NOMO-1 treated with dmso at 0.1 percent for 144 hours (cell line): Measurements from ENCODE around the gene LMO1.

Source experiments
- DNase-seq: peaks from one replicate; lab custom pipeline; 2025; ENCODE audit not compliant: unreplicated experiment; lab: John Stamatoyannopoulos, UW

LMO1 gene

DNA sequence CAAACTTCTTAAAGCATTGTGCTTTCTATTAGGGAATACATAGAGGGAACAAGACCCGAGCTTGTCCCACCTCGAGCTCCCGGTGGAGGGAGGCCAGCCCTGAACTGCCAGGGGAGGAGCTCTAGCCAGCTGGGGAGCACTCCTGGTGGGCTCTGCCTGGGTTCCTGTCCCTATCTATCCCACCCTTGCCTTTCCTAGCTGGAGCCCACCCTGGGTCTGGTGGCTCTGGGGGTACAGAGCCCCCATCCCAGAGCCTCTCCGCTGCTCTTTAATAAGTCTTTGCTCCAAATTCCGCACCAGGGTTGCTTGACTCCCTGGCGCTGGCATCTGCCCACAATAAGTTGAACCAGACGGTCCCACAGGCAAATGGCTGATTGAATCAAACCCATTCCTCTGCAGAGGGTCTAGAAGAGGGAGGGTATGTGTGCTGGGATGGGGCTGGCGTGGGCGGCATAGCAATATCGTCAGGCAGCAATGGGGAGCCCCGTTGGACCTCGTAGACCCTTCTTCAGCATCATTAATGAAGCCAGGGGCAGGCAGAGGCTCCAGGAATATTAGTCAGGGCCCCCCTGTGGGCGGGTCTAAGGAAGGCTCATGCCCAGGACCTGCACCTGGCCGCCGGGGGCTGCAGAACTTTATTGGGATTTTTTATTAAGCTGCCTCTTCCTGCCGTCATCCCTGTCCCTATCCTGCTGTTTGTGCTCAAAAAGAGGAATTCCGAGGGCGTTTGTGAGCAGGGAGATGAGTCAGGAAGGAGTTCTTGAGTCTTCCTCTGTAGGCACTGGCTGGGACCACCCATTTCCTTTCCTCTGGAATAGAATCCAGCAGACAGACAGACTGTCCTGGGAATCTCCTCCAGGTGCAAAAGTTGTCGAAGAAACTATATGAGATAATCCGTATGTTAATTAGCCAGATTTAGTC lies 56.3 kb downstream of the LMO1 start:
- DNase-seq: no peak

DNA sequence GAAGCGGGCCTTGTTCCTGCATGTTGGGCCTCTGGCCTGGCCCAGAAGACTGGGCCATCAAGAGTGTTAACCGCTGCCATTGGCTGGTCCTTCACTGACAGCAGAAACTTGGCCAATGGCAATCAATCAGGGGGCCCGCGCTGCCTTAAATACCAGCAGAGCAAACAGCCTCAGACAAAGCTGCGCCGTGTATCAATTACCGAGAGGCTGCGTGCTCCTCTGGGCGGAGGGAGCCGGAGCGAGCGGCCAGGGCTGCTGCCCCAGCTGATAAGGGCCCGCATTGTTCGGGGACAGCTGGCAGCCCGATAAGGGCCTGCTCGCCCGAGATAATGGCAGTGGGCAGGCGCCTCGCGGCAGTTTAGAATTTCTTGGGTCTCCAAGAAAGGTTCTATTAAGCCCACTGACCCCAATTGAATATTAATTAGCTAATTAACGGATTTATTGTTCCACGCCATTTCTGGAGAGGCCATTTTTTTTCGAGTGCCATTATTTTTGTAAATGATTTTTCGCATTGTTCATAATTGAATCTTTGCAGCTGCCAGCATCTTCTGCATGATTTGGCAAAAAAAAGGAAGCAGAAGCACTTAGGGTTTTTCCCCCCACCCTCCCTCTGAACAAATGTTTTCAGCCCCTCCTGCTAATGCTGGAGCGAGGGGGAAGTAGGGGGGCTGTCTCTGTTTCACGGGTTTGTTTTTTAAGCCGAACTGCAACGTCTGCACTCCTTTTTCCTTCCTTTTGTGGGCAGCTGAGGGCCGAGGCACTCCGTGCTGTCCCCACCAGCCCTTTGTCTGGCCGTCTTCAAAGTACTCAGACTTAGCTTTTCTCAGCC lies 57.2 kb downstream of the LMO1 start:
- DNase-seq: peak; percentile 46

DNA sequence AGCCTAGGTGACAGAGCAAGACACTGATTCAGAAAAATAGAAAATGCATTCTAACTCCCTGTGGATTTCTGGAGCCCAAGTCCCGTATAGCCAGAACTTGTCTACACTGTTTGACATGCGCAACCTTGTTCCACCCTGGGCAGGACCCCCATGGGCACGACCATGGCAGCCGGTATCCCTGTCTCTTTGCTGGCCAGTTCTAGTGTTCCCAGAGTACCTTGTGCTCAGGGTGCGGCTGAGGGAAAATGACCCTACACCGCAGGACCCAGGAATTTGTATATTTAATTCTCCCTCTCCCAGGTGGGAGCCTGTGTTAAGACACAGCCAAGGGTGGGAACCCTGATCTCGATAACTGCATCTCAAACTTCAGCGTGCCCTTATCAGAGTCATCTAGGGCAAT lies 58.1 kb downstream of the LMO1 start:
- DNase-seq: no peak

DNA sequence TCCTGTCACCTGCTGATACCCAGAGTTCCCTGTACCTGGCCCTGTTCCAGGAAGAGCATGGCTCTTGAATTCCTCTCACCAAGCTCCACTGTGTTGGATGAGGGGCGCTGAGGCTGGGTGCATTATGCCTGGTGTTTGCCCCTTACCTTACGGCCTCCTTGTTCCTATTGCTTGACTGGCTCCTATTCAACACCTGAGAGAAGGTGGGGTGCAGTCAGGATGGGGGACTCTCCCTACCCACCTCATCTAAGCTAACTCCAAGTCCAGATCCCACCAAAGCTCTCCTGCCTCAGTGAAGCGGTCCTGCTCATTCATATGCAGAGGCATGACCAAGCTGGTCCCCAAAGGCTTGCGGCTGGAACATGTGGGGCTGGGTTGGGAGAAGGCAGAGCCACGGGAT lies 59.1 kb downstream of the LMO1 start:
- DNase-seq: no peak

DNA sequence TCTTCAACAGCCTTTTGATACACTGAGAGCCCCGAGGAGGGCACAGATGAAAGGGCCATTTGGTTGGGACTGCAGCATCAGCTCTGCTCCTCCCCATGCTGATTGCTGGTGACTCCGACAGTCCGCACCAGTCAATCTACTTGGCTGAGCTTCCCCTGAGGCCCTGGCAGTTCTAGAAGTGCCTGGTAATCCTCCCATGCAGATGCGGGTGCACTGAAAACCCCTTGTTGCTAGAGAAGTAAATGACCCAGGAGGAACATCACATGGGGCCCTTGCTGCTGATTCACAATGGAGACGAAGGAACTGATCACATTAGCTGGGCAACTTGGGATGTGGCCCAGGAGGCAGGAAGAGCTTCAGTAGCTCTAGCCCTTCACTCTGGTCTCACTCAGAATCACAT lies 59.7 kb downstream of the LMO1 start:
- DNase-seq: no peak

DNA sequence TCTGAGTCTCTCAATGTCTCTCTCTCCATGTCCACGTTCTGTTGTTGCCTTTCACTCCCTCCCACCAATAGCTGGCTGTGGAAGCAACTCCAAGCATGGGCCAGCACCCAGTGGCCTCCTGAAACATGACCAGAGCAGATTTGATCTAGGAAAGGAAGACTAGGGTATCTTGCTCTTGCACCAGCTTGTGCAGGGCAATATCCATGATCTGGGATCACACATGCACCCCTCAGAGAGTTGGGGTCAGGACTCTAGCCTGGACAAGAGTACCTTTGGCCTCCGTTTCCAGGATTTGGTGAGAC lies 60.3 kb downstream of the LMO1 start:
- no peak for DNase-seq

DNA sequence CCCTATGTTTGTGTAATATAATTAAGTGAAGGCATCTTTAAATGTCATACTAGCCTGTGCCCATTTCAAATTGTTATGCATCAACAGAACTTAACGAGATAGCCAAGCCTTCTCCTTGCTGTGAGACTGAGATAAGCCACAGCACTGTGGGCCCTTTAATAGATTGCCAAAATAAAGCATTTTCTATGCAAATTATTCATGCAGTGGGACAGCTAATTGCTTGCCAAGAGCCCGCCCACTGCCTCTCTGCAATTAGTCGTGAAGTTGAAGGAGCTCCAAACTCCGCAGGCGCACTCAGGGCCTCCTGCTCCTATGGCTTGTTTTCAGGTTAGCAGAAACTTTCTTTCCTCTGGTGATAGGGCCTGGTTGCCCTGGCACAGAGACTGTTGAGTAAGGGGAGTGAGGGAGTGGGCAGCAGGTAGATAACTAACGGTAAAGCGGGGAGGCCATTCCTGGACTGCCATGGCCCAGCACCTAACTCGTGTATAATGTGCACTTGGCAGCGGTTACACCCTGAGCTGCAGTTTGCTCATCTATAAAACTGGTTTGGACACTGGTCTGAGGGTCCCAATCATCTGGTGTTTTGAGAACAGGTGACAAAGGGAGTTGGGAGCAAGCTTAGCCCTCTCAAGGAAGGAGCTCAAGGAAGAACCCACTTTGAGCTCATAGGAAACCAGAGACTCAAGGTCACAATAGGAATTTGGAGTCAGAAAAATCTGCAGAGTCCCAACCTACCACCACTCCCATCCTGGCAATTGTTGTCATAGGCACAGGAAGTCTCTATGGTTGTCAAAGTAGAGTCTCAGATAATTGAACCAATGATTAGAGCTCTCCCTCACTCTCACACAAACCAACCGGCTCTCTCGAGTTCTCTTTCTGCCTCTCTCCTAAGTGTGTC lies 60.9 kb downstream of the LMO1 start:
- no peak for DNase-seq

DNA sequence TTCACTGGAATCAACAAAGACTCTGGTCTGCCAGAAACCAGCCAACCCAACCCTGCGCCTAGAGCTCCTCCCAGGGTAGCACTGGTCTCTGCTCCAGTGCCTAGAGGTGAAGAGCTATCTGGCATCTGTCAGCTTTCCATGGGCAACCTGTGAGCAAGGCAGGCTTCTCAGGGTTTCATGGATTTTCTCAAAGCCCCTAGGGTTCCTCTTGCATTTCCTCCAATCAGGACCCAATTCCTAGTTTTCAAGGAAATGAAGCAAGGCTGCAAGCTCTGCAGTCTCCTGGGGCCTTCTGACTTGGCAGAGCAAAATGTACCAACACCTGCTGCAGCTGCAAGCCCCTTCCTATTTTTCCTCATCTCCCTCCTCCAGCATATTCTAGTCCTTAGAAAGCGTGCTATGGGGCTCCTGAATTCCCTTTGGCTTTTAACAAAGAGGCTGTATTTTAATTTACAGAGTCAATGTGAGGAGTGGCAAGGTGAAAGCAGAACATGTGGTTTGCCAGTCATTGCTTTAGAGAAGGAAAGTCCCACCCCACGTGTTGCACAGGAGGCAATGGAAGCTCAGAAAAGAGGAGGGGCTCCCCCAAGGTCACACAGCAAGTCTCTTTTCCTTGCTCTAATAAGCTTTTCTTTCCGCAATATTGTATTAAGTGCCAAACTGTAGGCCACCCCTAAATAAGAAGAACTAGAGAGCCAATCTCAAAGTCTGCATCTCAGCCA lies 61.9 kb downstream of the LMO1 start:
- peak; percentile 56 for DNase-seq

DNA sequence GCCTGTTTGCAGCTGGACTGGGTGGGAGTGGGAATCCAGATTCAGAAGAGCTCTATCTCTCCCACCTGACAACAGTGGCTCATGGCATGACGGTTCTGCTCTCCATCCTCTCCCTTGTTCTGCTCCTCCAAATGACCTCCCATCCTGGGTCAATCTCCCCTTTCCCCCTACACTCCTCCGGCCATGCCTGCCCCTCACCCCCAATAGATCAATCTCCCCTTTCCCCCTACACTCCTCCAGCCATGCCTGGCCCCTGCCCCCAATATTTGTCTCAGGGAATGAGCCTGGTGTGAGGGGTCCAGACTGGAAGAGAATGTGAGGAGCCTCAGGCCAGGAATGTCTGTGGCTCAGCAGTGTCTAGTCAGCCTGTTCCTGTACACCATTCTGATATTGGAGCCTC lies 64.0 kb downstream of the LMO1 start:
- DNase-seq: no peak

DNA sequence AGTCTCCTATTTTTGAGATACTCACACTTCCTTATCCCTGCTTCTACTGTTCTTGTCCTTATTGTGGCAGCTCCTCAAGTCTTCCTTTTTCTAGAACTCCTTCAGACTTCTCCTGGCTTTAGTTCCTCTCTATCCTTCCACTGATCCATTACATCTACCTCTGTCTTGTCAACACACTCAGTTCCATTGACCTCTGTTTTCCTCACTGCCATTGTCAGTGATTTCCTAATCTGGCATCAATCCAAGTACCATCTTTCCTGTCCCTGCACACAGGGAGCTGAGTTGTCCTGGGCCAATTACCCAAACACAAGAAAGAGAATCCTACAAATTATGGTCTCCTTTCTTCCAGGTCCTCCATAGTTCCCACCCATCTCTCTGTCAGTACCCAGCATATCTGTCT lies 66.9 kb downstream of the LMO1 start:
- no peak for DNase-seq

DNA sequence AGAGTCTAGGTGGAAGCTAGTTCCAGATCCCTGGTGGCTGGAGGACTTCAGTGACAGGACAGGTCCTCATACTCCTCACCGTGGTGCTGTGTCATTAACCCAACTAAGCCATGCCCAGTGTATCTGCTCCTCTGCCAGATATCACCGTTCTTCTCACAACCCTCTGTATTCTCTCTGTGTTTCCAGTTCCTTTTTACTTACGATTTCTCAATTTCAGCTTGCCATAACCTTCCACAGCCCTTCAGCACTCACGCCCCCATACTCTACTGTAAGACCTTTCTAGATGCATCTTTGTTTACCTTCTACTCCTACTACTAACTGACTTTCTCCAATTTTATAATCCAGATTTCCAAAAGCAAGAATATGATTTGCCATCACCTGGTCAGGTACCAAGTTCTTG lies 68.7 kb downstream of the LMO1 start:
- DNase-seq: no peak

DNA sequence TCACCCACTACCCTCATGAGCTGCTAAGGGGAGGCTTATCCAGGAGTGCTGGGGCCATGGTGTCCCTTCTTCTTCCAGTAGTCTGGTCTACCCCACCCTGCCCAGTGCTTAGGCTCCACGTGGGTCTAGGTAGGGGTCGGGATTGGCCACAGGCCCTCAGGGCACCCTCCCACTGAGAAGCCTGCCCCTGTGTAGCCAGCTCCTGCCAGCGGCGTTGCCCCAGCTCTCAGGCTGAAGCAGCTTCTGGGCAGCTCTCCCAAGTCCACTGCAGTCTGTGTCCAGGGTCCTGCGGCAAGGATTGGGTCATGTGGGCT lies 70.8 kb downstream of the LMO1 start:
- no peak for DNase-seq

DNA sequence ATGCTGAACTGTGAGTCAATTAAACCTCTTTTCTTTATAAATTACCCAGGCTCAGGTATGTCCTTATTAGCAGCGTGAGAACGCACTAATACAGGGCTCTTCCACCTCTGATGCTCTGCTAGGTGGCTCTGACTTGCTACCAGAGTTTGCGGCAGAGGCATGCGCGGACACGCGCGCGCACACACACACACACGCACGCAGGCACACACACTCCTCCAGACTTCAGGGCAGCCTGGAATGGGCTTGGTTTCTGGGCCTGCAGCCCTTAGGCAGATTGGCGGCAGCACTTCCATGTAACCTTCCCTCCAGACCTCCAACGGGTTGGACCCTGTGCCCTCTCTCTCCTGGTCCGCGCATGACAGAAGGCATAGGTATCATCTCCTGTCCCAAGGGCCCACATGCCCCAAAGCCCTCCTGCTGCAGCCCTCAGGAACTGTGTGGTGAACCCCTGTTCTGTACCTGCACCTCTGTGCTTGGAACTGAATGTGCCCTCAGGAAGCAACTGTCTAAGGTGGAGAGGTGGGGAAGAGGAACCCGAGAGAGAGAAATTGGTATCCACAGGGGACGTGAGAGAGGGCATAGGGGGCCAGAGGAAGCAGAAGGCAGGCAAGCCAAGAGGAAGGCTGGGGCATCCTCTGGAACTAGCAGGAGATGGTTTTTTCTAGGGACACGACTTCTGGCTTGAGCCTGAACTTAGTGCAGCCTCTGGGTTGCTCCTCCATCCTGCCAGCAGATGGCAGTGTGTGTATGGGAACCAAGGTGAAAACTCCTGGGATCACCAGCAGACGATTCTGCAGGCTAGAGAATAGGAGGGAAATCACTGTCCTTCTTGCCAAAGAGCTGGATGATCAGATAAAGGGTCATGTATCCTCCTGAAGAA lies 71.4 kb downstream of the LMO1 start:
- no peak for DNase-seq

DNA sequence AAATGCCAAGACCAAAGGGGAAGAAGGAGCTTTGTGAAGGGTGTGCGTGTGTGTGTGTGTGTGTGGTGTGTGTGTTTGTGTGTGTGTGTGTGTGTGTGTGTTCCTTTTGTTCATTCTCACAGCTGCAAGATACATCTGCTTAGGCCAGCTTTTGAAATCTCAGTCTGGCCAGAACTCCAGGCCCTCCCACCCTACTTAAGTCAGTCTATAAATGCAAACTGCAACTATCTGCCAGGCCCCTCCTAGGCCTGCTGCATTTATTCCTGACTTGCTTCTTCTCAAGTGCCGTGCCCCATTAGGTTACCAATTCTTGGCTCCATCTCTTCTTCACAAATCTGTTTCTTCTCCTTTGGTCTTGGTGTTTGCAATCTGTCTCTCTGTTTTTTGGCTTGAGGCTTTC lies 73.2 kb downstream of the LMO1 start:
- DNase-seq: no peak

DNA sequence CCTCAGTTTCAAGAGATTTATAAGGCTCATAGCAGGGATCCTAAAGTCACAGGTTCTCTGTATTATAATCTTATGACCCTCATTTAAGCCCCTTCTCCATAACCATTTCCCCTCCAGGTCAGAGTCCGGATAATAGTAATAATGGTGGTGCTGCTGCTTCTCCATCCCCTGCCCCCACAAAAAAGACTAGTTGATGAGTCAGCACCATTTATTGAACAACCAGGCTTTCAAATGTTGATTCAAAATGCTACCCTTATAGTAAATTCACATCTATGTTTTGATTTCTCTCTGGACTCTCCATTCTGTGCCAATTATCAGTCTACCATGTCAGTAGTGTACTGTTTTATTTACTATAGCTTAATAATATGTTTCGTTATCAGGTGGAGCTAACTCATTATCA lies 77.2 kb downstream of the LMO1 start:
- no peak for DNase-seq

DNA sequence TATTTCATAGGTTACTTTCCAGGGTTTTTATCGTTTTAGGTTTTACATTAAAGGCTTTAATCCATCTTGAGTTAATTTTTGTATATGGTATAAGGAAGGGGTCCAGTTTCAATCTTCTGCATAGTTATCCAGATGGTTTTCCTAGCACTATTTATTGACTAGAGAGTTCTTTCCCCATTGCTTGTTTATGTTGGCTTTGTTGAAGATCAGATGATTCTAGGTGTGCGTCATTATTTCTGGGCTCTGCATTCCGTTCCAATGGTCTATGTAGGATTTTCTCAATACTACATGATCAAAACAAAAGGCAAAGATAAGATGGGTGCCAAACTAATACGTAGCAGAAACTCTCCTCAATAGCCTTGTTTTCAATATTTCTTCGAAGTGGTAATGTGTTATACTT lies 80.6 kb downstream of the LMO1 start:
- no peak for DNase-seq

DNA sequence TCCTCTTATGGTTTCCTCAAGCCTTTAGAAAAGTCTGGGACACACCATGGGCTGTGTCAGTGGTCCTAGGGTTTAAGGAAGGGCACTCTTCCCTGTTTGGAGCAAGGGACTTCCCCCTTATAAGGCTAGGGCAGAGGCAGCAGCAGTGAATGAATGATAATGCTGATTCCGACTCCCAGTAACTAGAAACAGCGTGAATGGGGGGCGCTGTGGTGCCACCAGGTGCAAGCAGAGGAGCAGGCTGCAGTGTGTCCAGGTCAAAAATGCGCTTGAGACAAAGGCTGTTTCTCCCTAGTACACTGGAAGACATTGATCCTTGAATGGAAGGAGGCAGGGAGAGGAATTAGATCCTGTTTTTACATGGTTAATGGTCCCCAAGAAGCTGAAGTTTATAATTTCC lies 83.2 kb downstream of the LMO1 start:
- no peak for DNase-seq

DNA sequence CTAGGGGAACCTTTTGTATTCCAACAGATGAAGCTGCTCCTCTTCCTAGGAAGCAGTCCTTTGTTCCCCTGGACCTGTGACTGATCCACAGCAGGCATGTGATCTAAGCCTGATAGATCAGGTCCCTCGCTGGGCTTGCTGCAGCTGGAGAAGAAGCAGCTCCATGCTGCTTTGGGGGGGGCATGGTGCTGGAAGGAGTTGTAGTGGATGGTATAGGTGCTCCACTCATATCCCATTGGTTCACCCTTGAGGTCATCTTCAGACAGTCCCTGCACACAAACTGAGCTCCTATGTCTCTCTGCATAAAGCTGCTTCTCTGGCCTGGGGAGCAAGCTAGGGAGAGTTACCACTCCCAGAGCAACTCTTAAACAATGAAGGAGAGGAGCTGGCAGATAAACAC lies 85.4 kb downstream of the LMO1 start:
- no peak for DNase-seq

DNA sequence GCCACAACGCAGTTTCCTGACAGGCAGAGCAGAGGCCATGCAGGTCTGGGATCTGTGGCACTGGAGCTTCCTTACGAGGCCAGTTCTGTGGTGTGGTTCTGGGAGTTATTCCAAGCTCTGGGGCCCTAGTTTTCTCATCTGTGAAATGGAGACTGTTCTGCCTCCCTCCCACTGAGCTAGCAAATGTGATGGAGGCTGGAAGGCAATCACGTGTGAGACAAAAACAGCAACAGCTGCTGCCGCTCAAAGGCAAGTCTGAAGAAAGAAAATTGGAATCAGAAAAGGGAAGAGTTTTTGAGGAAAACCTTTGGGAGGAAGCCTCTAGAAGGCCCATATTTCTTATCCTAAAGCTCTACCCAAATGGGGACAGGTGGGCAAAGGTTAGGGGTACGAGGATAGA lies 86.5 kb downstream of the LMO1 start:
- DNase-seq: no peak
